ENCODE measurements around the gene RPS6KB2.

Gene RPS6KB2

GRCh38 chr11:67428052-67429001 is at the start of gene RPS6KB2:
Gene RPS6KB2, plus strand, starts transcription at chr11:67428494. Its CDS starts 52 bp downstream, at chr11:67428546.
- peak; percentile 97 to 100 for DNase-seq (ENCODE audit: low read depth in 2 of 2)

- DNase-seq (ENCODE audit: low read depth in 2 of 2) = no peak
Observed at GRCh38 chr11:67378544-67378943, 49.8 kb upstream of the RPS6KB2 start.

GRCh38 chr11:67379061-67380058 is 48.9 kb upstream of the RPS6KB2 start:
- DNase-seq (ENCODE audit: low read depth in 2 of 2) = no peak

- DNase-seq (ENCODE audit: low read depth in 2 of 2) = no peak
Observed at GRCh38 chr11:67381244-67381972, 46.9 kb upstream of the RPS6KB2 start.

GRCh38 chr11:67382276-67383136 is 45.8 kb upstream of the RPS6KB2 start:
- peak; percentile 66 to 75 for DNase-seq (ENCODE audit: low read depth in 2 of 2)

GRCh38 chr11:67384851-67385366 is 43.4 kb upstream of the RPS6KB2 start:
- no peak for DNase-seq (ENCODE audit: low read depth in 2 of 2)

GRCh38 chr11:67387069-67387468 is 41.2 kb upstream of the RPS6KB2 start:
- no peak for DNase-seq (ENCODE audit: low read depth in 2 of 2)

- DNase-seq (ENCODE audit: low read depth in 2 of 2) = no peak
Observed at GRCh38 chr11:67387518-67387917, 40.8 kb upstream of the RPS6KB2 start.

- DNase-seq (ENCODE audit: low read depth in 2 of 2) = no peak
Observed at GRCh38 chr11:67389477-67389876, 38.8 kb upstream of the RPS6KB2 start.

- DNase-seq (ENCODE audit: low read depth in 2 of 2) = no peak
Observed at GRCh38 chr11:67390947-67391303, 37.4 kb upstream of the RPS6KB2 start.

GRCh38 chr11:67391304-67392182 is 36.8 kb upstream of the RPS6KB2 start, which contains the start of gene RAD9A:
Gene RAD9A, plus strand, starts transcription at chr11:67391986. Its CDS starts 59 bp downstream, at chr11:67392045.
- peak; percentile 88 to 92 for DNase-seq (ENCODE audit: low read depth in 2 of 2)

GRCh38 chr11:67392183-67392715 is 36.0 kb upstream of the RPS6KB2 start:
- DNase-seq (ENCODE audit: low read depth in 2 of 2) = no peak

- no peak for DNase-seq (ENCODE audit: low read depth in 2 of 2)
Observed at GRCh38 chr11:67393437-67393836, 34.9 kb upstream of the RPS6KB2 start.

- no peak for DNase-seq (ENCODE audit: low read depth in 2 of 2)
Observed at GRCh38 chr11:67393990-67394389, 34.3 kb upstream of the RPS6KB2 start.

- no peak for DNase-seq (ENCODE audit: low read depth in 2 of 2)
Observed at GRCh38 chr11:67395555-67396258, 32.6 kb upstream of the RPS6KB2 start.

- no peak for DNase-seq (ENCODE audit: low read depth in 2 of 2)
Observed at GRCh38 chr11:67396259-67396581, 32.1 kb upstream of the RPS6KB2 start.

- no peak for DNase-seq (ENCODE audit: low read depth in 2 of 2)
Observed at GRCh38 chr11:67396587-67397389, 31.5 kb upstream of the RPS6KB2 start.

GRCh38 chr11:67397536-67397935 is 30.8 kb upstream of the RPS6KB2 start:
- no peak for DNase-seq (ENCODE audit: low read depth in 2 of 2)
